ENCODE data around the gene PDCL3.

DNA sequence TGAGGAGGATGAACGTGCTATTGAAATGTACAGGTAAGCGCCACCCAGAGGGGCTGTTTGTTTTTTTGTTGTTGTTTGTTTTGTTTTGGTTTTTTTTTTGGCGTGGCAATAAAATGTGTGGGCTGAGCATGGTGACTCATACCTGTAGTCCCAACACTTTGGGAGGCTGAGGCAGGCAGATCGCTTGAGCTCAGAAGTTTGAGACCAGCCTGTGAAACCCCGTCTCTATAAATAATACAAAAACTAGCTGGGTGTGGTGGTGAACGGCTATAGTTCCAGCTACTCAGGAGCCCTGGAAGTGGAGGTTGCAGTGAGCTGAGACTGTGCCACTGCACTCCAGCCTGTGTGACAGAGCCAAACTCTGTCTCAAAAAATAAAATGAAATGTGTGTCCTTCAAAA lies 6.2 kb downstream of the PDCL3 start:
- TF ChIP-seq, protein P1, sequence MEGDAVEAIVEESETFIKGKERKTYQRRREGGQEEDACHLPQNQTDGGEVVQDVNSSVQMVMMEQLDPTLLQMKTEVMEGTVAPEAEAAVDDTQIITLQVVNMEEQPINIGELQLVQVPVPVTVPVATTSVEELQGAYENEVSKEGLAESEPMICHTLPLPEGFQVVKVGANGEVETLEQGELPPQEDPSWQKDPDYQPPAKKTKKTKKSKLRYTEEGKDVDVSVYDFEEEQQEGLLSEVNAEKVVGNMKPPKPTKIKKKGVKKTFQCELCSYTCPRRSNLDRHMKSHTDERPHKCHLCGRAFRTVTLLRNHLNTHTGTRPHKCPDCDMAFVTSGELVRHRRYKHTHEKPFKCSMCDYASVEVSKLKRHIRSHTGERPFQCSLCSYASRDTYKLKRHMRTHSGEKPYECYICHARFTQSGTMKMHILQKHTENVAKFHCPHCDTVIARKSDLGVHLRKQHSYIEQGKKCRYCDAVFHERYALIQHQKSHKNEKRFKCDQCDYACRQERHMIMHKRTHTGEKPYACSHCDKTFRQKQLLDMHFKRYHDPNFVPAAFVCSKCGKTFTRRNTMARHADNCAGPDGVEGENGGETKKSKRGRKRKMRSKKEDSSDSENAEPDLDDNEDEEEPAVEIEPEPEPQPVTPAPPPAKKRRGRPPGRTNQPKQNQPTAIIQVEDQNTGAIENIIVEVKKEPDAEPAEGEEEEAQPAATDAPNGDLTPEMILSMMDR (IDR thresholded peaks at IDR 0.05): no peak
- no peak for TF ChIP-seq POLR2A (IDR thresholded peaks at IDR 0.05)

Data from esophagus squamous epithelium (tissue), 4 donors.